Measurements from ENCODE around the gene TMEM198.

- TF ChIP-seq POLR2A (IDR thresholded peaks at IDR 0.05) (no peak), CTCF (IDR thresholded peaks at IDR 0.05) (no peak), POLR2AphosphoS5 (IDR thresholded peaks at IDR 0.05) (no peak), EP300 (IDR thresholded peaks at IDR 0.05) (no peak)
Observed at GRCh38 chr2:219501849-219502248, 42.0 kb upstream of the TMEM198 start.
